DMS79 treated with DMSO at 0.1 percent for 48 hours (cell line): ENCODE data around the gene UQCR10.
A peak's percentile ranks its signal among the peaks of the same experiment; 100 is the strongest.

ENCODE experiments used
- DNase-seq: peaks from one replicate; lab custom pipeline; 2025; lab: John Stamatoyannopoulos, UW

The UQCR10 gene

DNA sequence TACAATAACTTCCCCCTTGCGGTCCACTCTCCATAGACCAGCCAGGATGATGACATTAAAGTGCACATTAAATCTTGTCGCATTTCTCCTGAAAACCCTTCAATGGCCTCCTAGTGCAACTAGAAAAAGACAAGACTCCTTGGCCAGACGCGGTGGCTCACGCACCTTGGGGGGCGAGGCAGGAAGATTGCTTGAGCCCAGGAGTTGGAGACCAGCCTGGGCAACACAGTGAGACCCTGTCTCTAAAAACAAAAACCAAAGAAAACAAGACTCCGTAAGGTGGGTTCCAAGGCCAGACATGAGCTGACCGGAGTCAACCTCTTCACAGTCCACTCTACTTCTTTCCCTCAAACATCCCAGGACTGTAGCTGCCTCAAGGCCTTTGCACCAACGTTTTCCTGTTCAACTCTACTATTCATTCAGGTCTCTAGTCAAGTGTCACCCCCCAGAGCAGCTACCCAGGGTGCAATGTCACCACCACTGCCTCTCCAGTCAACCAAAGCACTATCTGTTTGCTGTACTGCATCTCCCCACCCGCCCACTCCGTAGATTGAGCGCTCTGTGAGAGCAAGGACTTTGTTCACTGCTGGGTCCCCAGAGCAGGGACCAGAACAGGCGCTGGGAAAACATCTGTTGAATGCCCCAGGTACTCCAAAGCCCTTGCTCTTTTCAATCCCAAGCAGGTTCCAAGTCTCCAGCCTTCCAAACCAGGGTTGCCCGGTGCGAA lies 1.1 kb upstream of the UQCR10 start:
- DNase-seq = no peak

DNA sequence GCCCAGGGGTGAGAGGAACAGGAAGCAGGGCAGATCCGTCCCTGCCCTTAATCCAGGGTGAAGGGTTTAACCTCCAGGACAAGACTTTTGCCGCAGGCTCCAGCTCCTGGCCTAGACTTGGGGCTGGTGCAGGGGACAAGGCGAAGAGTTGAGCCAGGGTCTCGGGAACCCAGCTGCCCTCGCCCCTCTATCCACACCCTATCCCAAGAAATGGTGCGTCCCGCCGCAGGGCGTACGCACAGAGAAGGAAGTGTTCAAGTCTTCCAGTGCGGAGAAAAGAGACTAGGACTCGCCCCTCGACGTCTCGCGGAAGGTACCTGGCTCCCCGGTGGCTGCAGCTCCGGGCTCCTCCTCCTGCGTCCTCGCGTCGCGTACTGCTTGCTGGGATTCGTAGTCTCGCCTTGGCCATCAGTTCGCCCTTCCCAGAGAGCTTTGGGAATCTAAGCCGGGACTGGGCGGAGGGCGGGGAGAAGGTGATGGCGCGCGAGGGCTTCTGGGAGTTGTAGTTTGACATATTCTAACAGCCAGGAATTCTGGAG lies 468 bp upstream of the UQCR10 start, which contains the start of gene ZMAT5:
ZMAT5 (minus strand) TSS at position 376 of the 539 bp plus-strand sequence. CDS start 18,463 bp downstream, outside the sequence.
- DNase-seq = peak; percentile 84

DNA sequence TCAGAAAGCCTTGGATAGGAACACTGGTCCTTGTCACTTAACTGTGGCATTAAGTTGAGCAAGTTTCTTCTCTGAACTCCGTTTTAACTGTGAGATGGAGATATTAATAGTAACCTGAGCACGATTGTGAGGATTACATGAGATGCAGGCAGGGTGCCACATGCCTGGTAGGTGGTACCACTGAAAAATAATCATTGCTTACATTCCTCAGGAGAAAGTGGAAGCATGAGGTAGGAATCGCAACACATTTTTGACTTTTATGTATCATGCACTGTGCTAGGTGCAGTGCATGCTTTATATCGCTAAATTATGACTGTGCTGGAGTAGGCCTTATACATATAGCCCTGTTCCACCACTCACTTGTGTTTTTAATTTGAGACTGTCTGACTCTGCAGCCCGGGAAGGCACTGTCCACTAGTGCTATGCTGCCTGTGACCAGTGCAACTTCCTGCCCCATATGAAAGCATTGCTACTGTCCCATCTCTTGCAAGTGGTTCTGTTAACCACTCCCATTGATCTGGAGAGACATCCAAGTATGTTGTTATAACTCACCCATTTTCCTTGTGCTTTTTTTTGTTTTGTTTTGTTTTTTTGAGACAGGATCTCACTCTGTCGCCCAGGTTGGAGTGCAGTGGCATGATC lies 1.0 kb downstream of the UQCR10 start:
- no peak for DNase-seq

DNA sequence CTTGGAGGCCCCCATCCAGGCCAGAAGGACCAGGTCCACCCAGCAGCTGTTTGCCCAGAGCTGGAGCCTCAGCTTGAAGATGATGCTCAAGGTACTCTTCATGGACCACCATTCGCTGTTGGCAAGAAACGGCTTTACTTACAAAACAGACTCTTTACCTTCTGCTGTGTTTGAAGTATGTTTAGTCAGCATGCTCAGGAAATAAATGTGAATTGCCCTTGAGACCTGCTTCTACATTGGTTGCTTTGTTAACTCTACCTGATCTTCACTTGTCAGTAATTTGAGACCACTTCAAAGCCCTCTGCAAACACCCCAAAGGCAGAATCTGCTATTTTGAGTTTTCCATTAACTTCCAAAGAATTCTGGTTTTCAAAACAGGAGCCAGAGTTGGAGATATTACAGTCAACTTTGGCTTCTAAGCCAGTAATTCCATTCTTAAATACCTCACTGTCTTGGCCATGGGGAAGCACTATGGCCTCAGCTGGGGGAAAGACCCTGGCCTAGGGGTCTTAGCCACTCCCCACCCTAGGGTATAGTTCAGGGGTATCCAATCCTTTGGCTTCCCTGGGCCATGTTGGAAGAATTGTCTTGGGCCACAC lies 2.7 kb downstream of the UQCR10 start:
- peak; percentile 57 for DNase-seq

DNA sequence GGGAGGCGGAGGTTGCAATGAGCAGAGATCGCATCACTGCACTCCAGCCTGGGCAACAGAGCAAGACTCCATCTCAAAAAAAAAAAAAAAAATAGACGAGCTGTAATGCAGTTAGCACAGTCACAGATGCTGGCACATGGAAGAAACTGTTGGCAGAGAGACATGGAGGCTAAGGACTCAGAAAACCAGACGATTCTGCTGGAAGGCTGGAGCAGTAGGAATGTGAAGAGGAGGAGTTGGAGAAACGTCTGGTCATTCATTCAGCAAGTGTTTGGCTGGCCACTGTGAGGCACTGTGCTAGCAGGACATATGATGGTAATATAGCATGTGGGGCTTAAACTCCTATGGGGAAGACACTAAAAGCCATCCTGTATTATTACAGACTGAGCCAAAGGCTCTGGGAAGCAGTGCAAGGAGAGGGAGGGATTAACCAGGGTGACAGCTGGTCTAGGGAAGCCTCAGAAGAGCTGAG lies 5.0 kb downstream of the UQCR10 start:
- no peak for DNase-seq

DNA sequence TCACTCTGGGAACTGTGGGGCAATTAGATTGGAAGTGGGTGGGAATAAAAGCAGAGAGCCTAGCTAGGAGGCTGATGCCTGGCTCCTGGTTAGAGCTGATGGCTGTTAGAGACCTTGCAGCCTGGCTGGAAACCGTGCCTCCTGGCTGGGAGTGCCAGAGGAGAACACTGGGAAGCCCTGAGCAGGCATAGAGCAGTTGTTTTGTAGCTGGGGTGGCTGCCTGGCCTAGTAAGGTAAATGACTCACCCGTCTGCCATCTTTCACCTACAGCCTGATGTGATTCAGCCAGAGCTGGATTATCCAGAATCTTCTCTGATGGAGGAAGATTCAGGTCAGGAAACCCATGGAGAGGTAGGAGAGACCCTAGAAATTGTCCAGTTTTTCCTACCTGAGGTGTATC lies 6.1 kb downstream of the UQCR10 start:
- no peak for DNase-seq

DNA sequence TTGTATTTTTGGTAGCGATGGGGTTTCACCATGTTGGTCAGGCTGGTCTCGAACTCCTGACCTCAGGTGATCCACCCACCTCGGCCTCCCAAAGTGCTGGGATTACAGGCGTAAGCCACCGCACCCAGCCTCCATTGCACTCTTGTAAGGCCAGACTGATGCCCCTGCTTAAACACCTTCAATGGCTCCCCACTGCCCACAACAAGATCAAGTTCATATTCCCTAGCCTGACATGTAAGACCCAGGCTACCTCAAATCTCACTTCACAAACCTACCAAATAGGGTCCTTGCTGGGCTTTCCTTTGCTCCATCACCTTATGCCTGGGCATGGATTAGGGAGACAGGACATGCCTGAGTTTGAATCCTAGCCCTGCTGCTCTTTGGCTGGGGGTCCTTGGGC lies 13.1 kb downstream of the UQCR10 start:
- DNase-seq = no peak

DNA sequence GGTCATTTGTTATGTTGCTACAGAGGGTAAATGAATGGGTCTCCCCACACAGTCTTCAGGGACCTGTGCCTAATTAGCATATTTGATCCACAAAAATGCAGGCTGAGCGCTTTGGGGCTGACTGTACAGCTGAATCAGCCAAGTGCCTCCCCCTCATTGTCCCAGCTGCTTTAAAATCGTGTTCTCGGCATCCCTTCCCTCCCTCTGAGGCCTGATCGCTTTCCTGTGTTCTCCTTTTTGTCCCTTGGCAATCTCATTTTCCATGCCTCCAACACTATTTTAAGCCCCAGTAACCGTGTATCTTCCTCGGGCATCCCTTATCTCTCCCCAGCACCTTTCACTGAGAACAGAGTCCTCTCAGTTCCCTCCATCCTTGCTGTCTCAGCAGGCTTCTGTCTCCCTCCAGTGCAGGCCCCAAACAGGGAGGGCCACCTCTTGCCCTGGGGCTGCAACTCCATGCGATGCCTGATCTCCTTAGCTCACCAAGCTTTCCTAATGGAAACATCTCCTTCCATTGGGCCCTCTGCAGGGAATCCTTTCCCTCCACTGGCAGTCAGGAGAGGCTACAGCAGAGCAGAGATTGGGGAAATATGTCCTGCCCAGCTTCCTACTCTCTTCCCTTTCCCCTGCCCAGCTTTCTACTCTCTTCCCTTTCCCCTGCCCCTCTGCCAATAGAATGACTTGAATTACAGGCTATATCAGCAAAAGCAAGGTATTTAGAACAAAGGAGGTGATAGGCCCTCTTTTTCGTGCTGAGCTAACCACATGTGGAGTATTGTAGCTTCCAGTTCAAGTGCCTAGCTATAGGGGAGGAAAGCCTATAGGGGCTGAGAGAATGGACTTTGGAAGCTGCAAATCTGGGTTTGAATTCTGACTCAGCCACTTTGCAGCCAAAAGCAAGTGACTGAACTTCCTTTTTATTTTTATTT lies 13.8 kb downstream of the UQCR10 start:
- DNase-seq = no peak

DNA sequence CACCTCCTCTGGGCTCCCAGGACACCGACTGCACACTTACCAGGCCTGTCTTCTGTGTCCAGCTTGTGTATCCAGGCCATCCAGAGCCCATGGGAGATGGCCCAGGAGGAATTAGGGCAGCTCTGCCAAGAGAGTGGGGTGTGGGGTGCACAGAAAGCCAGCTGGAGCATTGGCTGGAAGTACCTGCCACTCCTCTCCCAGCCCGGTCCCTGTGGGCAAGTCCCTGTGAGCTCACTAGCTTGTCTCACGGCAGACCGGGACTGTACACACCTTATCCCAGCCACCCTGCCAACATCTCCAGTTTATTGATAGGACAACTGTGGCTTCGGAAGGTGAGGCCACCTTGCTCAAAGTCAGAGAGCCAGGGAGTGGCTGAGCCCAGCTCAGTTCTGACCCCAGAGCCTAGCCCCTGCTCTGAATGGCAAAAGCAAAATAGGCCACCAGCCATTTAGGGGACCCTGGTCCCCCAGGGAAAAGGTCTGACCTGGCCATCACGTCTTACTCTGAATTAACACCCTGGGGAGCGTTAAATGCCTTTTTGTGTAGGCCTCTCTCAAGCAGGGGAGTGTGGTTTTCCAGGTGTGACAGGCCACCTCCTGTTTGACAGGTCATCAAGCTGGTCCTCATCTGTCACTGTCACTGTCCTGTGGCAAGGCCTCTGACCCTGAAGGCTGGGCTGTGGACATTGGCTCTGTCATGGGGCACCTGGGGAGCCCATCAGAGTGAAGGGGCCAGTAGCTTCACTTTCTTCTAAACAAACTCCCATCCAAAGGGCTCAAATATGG lies 15.1 kb downstream of the UQCR10 start:
- DNase-seq = no peak

DNA sequence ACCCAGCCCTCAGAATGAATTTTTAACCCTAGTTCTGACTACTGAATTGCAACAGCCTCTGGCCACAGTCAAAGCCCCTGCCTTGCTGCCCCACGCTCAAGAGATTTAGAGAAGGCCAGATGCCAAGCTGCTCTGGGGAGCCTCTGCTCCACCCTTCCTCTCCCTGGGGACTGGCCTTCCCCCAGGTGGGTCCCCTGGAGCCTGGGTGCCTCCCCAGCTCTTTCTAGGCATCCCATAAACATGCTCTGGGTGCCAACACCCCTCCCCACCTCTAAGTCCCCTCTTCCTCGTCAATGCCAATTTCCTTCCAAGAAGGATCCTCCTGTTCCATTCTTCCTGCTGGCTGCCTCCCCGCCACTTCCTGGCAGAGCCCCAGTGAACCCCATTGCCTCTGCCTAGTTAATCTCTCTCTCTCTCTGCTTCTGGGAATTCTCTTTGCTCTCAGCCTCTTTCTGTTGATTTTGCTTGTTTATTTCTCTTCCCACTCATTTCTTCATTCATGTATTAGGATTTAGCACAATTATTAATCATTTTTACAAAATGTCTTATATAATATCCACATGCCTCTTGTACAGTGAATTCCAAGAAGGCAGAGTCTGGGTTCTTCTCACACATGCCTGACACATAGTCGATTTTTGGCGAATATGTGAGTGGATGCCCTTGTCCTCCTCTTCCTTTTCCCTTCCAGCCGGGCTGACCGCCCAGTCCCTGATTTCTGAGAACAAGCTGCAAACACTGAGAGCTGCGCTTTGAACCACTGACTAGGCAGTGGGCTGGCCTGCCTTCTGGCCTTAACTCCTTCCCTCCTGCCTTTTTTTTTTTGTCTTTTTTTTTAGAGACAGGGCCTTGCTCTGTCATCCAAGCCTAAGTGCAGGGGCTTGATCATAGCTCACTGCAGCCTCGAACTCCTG lies 17.5 kb downstream of the UQCR10 start:
- DNase-seq = no peak

DNA sequence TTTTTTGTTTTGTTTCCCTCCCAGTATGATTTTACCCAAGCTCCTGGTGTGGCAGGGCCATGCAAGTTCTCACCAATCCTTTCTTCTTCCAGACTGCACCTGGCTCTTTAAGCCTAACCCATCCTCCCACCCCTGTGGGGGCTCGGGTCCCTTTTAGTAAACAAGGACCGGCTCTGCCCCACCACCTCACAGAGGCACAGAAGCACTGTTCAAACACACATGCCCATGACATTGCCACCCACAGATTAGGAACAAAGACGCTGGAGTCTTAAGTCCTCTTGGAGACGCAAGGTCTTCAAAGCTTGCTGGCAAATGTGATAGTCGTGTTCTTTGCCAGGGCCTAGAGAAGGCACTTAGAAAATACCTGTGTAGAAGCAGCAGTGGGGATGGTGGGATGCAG lies 18.9 kb downstream of the UQCR10 start:
- peak; percentile 15 for DNase-seq

DNA sequence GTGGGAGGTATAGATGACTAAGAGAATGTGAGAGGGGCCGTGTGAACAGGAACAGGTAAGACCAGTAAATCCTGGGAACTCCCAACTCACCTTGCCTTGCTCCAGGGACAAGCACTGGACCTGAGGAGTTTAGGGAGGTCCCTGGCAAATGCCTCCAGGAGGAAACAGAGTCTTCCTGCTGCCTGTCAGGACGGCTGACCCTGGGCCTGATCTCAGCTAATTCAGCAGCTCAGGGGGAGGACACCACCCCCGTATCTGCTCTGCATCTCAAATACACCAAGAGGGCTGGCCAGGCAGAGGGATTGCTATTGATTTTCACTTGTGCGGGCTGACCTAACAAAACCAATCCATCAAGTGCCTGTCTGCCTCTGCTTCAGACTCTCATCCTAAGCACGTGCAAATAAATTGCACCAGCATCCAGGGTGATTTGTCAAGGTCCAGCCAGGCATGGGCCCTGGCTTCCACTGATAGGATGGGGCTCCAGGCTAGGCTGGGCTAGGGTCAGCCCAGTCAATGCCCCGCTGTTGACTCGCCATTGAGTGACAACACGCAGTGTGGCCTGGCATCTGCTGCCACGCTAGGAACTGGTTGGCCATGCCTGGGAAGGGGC lies 20.3 kb downstream of the UQCR10 start:
- DNase-seq = no peak

DNA sequence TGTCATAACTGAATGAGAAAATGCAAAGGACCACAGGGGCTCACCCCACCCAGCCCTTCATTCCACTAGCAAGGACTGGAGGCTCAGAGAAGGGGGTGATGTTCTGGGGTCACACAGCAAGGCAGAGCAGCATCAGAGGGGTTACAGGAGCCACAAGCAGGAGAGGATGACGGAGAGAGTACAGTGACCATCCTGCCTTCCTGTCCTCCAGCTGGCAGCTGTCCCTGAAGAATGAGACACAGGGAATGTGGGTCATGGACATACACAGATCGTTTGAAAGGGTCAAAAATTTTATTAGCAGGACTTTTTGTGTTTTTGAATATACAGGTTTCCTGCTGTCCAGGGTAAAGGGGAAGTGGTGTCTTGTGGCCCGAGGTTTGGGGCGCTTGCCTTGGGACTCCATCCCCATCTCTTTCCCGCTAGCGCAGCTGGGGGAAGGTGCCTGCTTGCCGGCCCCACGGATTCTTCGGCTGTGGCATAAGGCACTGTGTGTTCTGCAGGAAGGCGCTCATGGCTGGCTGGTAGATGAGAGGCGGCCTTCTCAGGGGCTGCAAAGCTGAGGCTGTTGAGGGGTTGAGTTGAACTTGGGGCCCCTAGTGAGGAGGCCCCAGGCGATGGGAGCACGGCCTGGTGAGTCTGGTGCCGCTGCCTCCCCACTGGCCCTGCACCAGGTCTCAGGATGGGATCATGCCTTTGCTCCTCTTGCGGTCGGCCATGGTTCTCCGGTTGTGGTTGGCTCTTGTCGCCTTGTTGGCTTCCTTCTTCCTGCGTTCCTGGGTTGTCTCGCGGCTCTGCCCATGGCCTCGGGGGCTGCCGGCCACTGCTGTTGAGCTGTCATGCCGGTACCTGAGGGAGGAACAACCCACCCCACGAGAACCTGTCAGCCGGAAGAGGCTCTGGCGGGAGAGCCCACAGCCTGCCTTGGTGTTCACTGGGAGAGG lies 21.4 kb downstream of the UQCR10 start:
- DNase-seq = no peak

DNA sequence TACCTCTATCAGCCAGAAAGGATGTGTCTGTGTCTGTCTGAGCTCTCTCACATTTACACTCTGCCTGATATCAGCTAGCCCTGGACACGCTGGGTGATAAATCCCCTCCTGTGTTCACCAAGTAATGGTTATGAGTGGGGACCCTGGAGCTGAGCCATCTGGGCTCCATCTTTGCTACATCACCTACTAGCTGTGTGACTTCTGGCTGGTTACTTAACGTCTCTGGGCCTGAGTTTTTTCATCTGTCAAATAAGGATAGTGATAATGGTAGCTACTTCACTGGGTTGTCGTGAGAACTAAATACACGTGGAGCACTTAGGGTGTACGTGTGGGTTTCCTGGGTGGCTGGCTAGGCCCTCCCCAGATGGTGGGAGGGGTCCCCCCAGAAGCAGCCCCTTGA lies 22.9 kb downstream of the UQCR10 start:
- DNase-seq = no peak

DNA sequence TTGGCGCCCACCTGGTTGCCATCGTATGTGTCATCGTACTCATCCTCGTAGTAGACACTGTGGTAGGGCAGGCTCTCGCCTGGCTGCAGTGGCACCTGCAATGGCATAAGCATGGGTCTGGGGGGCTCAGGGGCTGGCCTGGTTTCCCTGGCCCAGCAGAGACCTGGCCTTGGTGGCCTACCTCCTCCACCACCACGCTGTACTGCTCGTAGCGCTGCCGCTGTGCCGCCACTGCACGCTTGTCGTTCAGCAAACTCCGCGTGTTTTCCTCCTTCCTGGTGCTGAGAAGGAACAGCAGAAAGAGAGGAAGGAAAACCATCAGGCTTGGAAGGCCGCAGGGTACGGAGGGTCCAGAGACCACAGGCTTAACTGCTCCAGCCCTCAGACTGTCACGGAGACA lies 26.2 kb downstream of the UQCR10 start:
- no peak for DNase-seq

DNA sequence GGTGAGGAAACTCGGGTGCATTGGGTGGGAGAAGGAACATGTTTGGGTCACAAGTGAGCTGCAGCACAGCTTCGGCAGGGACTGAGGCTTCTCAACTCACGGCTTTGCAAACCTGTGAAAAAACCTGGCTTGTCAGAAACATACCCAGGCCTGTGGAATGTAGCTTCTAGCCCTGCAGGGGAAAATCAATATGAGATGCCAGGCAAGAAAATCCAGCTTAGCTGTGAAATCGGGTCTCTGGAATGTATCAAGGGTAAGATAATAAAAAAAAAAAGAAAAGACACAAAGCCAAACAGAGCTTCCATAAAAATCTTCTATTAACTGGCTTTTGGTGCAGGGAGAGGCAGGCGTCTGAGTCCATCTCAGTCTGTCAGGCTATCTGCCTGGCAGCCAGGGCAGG lies 28.5 kb downstream of the UQCR10 start:
- DNase-seq = no peak

DNA sequence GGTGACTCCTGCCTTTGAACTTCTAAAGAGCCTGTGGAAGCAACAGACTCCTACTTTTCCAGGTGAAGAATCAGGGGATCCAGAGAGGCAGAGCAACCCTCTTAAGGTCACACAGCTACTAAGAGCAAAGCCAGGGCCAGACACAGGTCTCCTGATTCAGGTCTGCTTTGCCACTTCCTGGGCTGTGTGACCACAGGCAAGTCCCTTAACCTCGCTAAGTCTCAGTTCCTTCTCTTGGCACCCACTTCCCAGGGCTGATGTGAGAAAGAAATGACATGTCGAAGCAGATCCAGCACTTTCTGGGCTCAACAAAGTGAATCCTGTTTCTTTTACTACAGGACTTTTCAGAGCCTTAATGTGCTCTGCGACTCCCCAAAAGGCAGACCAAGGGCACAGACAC lies 30.2 kb downstream of the UQCR10 start:
- DNase-seq = no peak

DNA sequence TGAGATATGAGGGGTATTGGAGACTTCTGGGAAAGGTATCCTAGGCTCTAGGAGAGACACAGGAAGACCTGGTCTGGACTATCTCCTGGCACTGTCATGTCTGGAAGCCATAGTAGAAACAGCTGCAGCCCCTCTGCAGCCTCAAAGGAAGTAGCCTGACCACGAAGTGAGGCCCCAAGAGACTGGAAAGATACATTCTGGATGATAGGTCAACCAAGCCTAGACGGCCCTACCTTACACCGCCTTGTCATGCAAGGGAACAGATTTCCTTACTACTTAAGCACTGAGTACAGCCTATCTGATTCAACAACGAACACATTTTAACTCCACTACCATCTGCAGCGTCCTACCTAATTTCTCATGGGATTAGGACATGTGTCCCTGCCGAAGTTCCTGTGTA lies 31.1 kb downstream of the UQCR10 start:
- no peak for DNase-seq
